Superior temporal gyrus (tissue), 1 donor: ENCODE results near the gene MTHFD1.
A peak's percentile ranks its signal among the peaks of the same experiment; 100 is the strongest.

Experiments used
- DNase-seq: peaks from one replicate; pipeline ENCODE4 v3.0.0-alpha.2; 2016; ENCODE audit errors: extremely low spot score

Gene MTHFD1

GRCh38 chr14:64495252-64495651, 107.1 kb downstream of the MTHFD1 start:
- no peak for DNase-seq

DNA sequence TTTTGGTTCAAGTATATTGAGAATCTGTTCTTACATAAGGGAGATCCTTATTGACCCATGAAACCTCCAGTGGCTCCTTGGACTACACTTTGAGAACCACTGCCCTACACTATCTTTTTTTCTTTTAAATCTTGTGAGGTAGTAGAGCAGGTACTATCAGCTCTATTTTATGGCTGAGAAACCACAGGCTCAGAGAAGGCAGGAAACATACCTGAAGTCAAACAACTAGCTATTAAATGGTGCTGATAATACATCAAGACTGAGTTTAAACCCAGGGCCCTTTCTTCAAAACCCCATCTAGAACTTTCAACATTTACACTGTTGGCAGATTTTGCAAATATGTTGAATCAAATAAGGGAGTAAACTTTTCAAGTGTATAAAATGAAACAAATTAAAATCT, 108.6 kb downstream of the MTHFD1 start:
- DNase-seq = no peak

GRCh38 chr14:64500088-64500487, 111.9 kb downstream of the MTHFD1 start:
- DNase-seq = no peak

GRCh38 chr14:64501411-64502171, 113.4 kb downstream of the MTHFD1 start:
- DNase-seq = no peak

DNA sequence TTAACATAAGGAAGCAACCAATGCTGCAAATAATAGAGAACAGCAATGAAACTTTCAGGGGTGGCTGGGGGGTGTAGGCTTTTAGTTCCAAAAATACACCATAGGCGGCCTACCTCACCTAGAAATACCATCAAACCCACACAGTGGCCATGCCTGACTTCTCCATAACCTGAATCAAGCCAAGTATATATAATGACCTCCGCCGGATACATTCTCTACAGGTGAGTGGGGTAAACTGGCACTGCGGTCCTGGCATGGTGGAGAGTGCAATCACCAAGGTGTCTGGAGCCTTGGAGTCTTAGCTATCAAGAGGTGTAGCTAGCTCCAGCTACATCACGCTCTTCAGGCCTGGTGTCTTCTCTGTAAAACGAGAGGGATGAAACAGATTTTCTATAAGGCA, 114.3 kb downstream of the MTHFD1 start:
- DNase-seq = no peak

DNA sequence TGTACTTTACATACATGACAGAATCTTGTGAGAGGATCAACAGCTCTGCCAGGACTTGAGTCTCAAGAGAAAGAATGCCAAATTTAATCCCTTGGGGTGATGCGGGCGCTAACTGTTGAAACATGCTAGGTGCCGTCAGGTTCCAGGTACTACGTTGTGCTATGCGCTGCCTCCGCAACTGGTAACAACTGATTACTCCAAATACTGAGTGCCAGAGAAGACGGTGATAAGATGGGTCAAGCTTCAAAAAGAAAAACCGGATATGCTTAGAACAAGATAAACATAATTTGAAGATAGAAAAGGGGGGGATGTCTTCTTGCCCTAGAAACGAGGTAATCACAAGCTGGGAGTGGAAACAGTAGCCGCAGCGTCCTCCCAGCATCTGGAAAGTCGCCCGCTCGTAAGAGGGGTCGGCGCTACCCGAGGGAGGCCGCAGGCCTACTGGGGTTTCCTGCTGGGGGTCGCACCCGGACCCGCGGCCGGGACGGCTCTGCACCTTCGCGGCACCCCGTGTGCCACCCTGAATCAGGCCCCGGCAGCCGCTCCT, 114.8 kb downstream of the MTHFD1 start:
- DNase-seq = peak; percentile 51

GRCh38 chr14:64503434-64504309, 115.5 kb downstream of the MTHFD1 start, which contains the start of gene ZBTB25:
Gene ZBTB25 (minus strand): TSS chr14:64503838. CDS start chr14:64490533, 13,305 bp downstream.
- DNase-seq = peak; percentile 90

GRCh38 chr14:64504310-64504896, 116.2 kb downstream of the MTHFD1 start, which contains the start of gene ZBTB1:
Gene ZBTB1 (plus strand): TSS chr14:64504770. CDS start chr14:64521505, 16,735 bp downstream.
- peak; percentile 68 for DNase-seq

GRCh38 chr14:64504897-64505794, 117.0 kb downstream of the MTHFD1 start:
- peak; percentile 82 for DNase-seq

GRCh38 chr14:64506721-64507120, 118.6 kb downstream of the MTHFD1 start:
- no peak for DNase-seq

GRCh38 chr14:64507376-64508156, 119.4 kb downstream of the MTHFD1 start:
- DNase-seq = no peak

DNA sequence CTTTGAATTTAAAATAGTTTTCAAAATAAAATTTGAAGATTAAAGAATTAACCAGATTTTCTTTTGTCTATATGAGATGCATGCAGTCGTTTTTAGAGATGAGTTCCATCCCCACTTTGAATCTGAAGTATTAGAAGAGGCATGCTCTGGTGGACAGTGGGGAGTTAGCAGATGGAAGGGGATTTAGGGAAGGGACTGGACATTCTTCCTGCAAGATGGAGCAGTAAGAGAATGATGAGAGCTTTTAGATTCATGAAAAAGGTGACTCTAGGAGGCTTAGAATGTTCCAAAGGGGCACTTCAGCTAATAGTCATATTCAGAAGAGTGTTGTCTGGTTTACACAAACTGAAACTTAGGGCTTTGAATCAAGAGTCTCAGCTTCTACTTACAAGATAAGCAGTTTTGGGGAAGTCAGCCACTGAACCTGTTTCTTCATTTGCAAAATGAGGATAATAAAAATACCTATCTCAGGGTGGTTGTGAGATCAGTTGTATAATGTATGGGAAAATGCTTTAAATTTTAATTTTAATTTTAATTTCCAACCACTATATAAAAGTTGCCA, 120.1 kb downstream of the MTHFD1 start:
- no peak for DNase-seq

DNA sequence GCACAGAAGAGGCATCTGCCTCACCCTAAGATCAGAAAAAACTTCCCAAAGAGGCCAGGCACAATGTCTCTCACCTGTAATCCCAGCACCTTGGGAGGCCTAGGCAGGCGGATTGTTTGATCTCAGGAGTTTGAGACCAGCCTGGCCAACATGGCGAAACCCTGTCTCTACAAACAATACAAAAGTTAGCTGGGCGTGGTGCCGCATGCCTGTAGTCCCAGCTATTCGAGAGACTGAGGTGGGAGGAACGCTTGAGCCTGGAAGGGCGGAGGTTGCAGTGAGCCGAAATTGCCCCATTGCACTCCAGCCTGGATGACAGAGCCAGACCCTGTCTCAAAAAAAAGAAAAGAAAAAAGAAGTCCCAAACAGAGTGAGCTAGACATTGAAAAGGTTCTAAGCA, 120.9 kb downstream of the MTHFD1 start:
- no peak for DNase-seq
